ENCODE data around the gene SLC16A10. TPM values are rescaled to one million over a fixed set of nuclear protein-coding genes. Genes with fewer than 3 reads are reported as not detected.
"Not testable (repeated sequence)": the region's sequence is repeated elsewhere in the genome, so short reads cannot be mapped to it uniquely, and the experiment has no call there.

The SLC16A10 gene
- total and polyA plus RNA-seq, 2 of the 8 experiments (the other 6 are each of a cell fraction or from before 2014, with no cell fraction given), result 18.6 to 23.2 TPM

DNA sequence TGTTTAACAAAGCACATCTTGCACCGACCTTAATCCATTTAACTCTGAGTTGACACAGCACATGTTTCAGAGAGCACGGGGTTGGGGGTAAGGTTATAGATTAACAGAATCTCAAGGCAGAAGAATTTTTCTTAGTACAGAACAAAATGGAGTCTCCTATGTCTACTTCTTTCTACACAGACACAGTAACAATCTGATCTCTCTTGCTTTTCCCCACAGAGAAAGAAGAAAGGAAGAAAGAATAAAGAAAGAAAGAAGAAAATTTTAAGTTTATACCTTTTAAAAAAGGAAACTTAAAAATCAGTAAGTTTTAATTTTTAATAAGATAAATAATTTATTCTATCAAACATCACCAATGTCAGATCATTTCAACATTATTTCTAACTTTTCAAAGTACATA is 168.5 kb downstream of the SLC16A10 start:
- H4K5ac ChIP-seq (ENCODE audit: insufficient read length, low read depth, low read length); H2BK20ac ChIP-seq (ENCODE audit: low read length); H3K4ac ChIP-seq (replicated peaks; ENCODE audit: insufficient read length, low read depth, low read length); POLR2A ChIA-PET (ENCODE audit: partially characterized antibody); H3K4me3 ChIP-seq (ENCODE audit: extremely low read depth in 1 of 4, insufficient read depth in 2 of 4, low read depth in 3 of 4, low read length in 4 of 4); H2BK120ac ChIP-seq (replicated peaks; ENCODE audit: low read depth, low read length); H4K8ac ChIP-seq (ENCODE audit: extremely low read depth, insufficient read depth, low read length); H3K9ac ChIP-seq (replicated peaks in 1 of 4; ENCODE audit: extremely low read depth in 1 of 4, low read depth in 3 of 4, low read length in 3 of 4); DNase-seq (ENCODE audit: low read depth in 1 of 2, low spot score in 2 of 2); H2AFZ ChIP-seq (ENCODE audit: low read length); H4K20me1 ChIP-seq (replicated peaks in 1 of 2; ENCODE audit: control insufficient read depth in 1 of 2, insufficient read depth in 2 of 2, low read length in 2 of 2); H2BK5ac ChIP-seq (ENCODE audit: low read depth, low read length); H3K27ac ChIP-seq (ENCODE audit: low read depth, low read length); H2AK5ac ChIP-seq (ENCODE audit: low read depth, low read length); H4K91ac ChIP-seq (replicated peaks; ENCODE audit: insufficient read length, low read length); H3K79me1 ChIP-seq (ENCODE audit: low read depth, low read length); H3K23me2 ChIP-seq (ENCODE audit: low read depth, low read length); H3K56ac ChIP-seq (replicated peaks; ENCODE audit: insufficient read length, low read depth, low read length); H3K9me3 ChIP-seq (ENCODE audit: insufficient read depth in 2 of 2, low read depth in 1 of 2, low read length in 1 of 2); H3K23ac ChIP-seq (ENCODE audit: insufficient read length); H3K27me3 ChIP-seq (replicated peaks in 1 of 4; ENCODE audit: control insufficient read depth in 3 of 4, extremely low read depth in 1 of 4, insufficient read depth in 3 of 4, low read length in 3 of 4); H2BK15ac ChIP-seq (ENCODE audit: low read length); FAIRE-seq; H3K14ac ChIP-seq (ENCODE audit: insufficient read length); H2BK12ac ChIP-seq (ENCODE audit: low read depth, low read length); H3K36me3 ChIP-seq (ENCODE audit: control insufficient read depth in 2 of 4, insufficient read depth in 4 of 4, low read length in 3 of 4); H3K18ac ChIP-seq (ENCODE audit: extremely low read depth, low read length): not testable (repeated sequence)
- CTCF ChIA-PET (ENCODE audit: partially characterized antibody), result interaction anchor here (0.6 to 1.9 kb wide), 2 partner anchors 46 to 181 kb away, joined by 3 to 7 read pairs; no protein-coding TSS in a partner anchor
- Histone ChIP-seq H3K4me1 (replicated peaks in 1 of 4; ENCODE audit: control insufficient read depth in 3 of 4, insufficient read depth in 4 of 4, low read length in 3 of 4) (peaks cover 2 to 21% (median 14%) of the 10 kb centered on the region in 4 experiments; a peak in 6 of 7 replicates), H3K4me2 (ENCODE audit: insufficient read depth in 1 of 2, low read depth in 2 of 2, low read length in 2 of 2) (peak overlapping the region in 1 of 2 experiments; percentile 75; a peak in 2 of 4 replicates), H3K79me2 (ENCODE audit: control insufficient read depth in 1 of 2, insufficient read depth in 2 of 2, low read length in 2 of 2) (peaks cover 0 to 11% of the 10 kb centered on the region in 2 experiments; a peak in 2 of 4 replicates)
- WGBS, 2 experiments (ENCODE audit: extremely low coverage in 1 of 2, insufficient coverage in 1 of 2, insufficient read length in 1 of 2, insufficient replicate concordance in 2 of 2, low coverage in 1 of 2, low lambda C conversion rate in 2 of 2, missing lambda C conversion rate in 1 of 2), result 0% methylated on average over 1 of the region's 2 CpGs; no CpG with 5 or more reads in 1 of the 2 experiments
